HepG2 (cell line): Measurements from ENCODE around the gene GATM. TPM values are rescaled to one million over a fixed set of nuclear protein-coding genes. Genes with fewer than 3 reads are reported as not detected.

Experiments used
- ETS1 ChIP-seq: sonication (generic); formaldehyde crosslinking; IDR thresholded peaks from 2 replicates; pipeline ENCODE4 v1.4.0; 2020; ENCODE audit warnings: missing genetic modification reagents
- GABPA ChIP-seq, 2 experiments: IDR thresholded peaks; 2 replicates each; pipeline ENCODE4 v1.6.1; 2011 to 2016; ENCODE audit warnings: low read depth in 2 of 2, low read length in 1 of 2, missing biosample characterization in 1 of 2, missing genetic modification characterization in 1 of 2
- GABPB1 ChIP-seq: IDR thresholded peaks from 2 replicates; pipeline ENCODE4 v1.6.1; 2016; ENCODE audit warnings: mild to moderate bottlenecking, missing genetic modification reagents, moderate library complexity, missing compliant biosample characterization
- HNF1B ChIP-seq: sonication (generic); formaldehyde crosslinking; IDR thresholded peaks from 2 replicates; pipeline ENCODE4 v1.5.1; 2020; ENCODE audit warnings: mild to moderate bottlenecking, moderate library complexity, missing genetic modification reagents
- MED1 ChIP-seq: sonication (generic); formaldehyde crosslinking; IDR thresholded peaks from 2 replicates; pipeline ENCODE4 v1.4.0; 2020; ENCODE audit warnings: missing genetic modification reagents
- NCOR1 ChIP-seq: fragments of 200-600 bp; sonication (generic); IDR thresholded peaks from 2 replicates; pipeline ENCODE4 v1.7.0; 2017; ENCODE audit warnings: antibody characterized with exemption, low read length, borderline replicate concordance
- PHF8 ChIP-seq: sonication (generic); formaldehyde crosslinking; IDR thresholded peaks from 2 replicates; pipeline ENCODE4 v1.5.0; 2020; ENCODE audit warnings: missing genetic modification reagents
- POGZ ChIP-seq: sonication (generic); formaldehyde crosslinking; IDR thresholded peaks from 2 replicates; pipeline ENCODE4 v1.4.0; 2020; ENCODE audit warnings: mild to moderate bottlenecking, missing genetic modification reagents
- RNF2 ChIP-seq: fragments of 450-650 bp; conservative IDR thresholded peaks from 2 replicates; pipeline ENCODE4 v1.6.1; 2016; ENCODE audit warnings: low read depth
- SOX13 ChIP-seq, 3 experiments: fragments of 450-650 bp in 1 of 3; sonication (generic) in 1 of 3; formaldehyde crosslinking in 1 of 3; IDR thresholded peaks in 2 of 3; conservative IDR thresholded peaks in 1 of 3; 2 replicates each; pipeline versions ENCODE4 v1.5.0 to v1.6.1; 2016 to 2020; ENCODE audit warnings: antibody characterized with exemption in 1 of 3, mild to moderate bottlenecking in 1 of 3, missing compliant biosample characterization in 1 of 3, missing genetic modification reagents in 1 of 3, moderate library complexity in 1 of 3
- SP140L ChIP-seq: sonication (generic); formaldehyde crosslinking; IDR thresholded peaks from 2 replicates; pipeline ENCODE4 v1.4.0; 2020; ENCODE audit warnings: missing genetic modification reagents, borderline replicate concordance
- TRIM24 ChIP-seq: sonication (generic); formaldehyde crosslinking; IDR thresholded peaks from 2 replicates; pipeline ENCODE4 v1.8.0; 2022; ENCODE audit warnings: mild to moderate bottlenecking, missing genetic modification reagents
- ZBTB38 ChIP-seq: sonication (generic); formaldehyde crosslinking; IDR thresholded peaks from 2 replicates; pipeline ENCODE4 v1.5.1; 2020; ENCODE audit warnings: mild to moderate bottlenecking, missing genetic modification reagents
- ZMYM3 ChIP-seq: sonication (generic); formaldehyde crosslinking; IDR thresholded peaks from 2 replicates; pipeline ENCODE4 v1.5.1; 2020; ENCODE audit warnings: mild to moderate bottlenecking, missing genetic modification reagents
- ZNF12 ChIP-seq: sonication (generic); formaldehyde crosslinking; IDR thresholded peaks from 2 replicates; pipeline ENCODE4 v1.5.0; 2020; ENCODE audit warnings: missing genetic modification reagents
- ZNF329 ChIP-seq: sonication (generic); formaldehyde crosslinking; IDR thresholded peaks from 2 replicates; pipeline ENCODE4 v1.9.0; 2021; ENCODE audit warnings: low read depth, mild to moderate bottlenecking, missing genetic modification reagents
- ZNF337 ChIP-seq: sonication (generic); formaldehyde crosslinking; IDR thresholded peaks from 2 replicates; pipeline ENCODE4 v1.5.1; 2020; ENCODE audit warnings: missing genetic modification reagents, low read depth, mild to moderate bottlenecking, borderline replicate concordance
- ZNF616 ChIP-seq: sonication (generic); formaldehyde crosslinking; IDR thresholded peaks from 2 replicates; pipeline ENCODE4 v1.5.0; 2020; ENCODE audit warnings: low read depth, mild to moderate bottlenecking, missing genetic modification reagents
- ZNF674 ChIP-seq: sonication (generic); formaldehyde crosslinking; IDR thresholded peaks from 2 replicates; pipeline ENCODE4 v1.5.0; 2020; ENCODE audit warnings: low read depth, mild to moderate bottlenecking, missing genetic modification reagents
- ZSCAN30 ChIP-seq: sonication (generic); formaldehyde crosslinking; IDR thresholded peaks from 2 replicates; pipeline ENCODE4 v1.5.0; 2020; ENCODE audit warnings: mild to moderate bottlenecking, missing genetic modification reagents
- polyA plus RNA-seq, 8 experiments: library from polyadenylated mRNA; depleted of rRNA in 3 of 8; stranded (reverse) in 7 of 8; unstranded in 1 of 8; fragments of >200 nt; fragmentation: Illumina TruSeq in 4 of 8; extraction: Trizol in 4 of 8; gene quantifications; 2 replicates each; pipeline versions ENCODE4 v1.2.1 to v1.2.3, GENCODE V29; 2011 to 2016; ENCODE audit warnings: low read depth in 4 of 8, missing spikeins in 1 of 8, mixed read lengths in 1 of 8; ENCODE audit not compliant: insufficient read depth in 1 of 8
- total RNA-seq, 5 experiments: library from RNA; depleted of rRNA; stranded (reverse); fragments of >200 nt; fragmentation: Illumina TruSeq; extraction: Trizol; gene quantifications; 2 replicates each; pipeline ENCODE4 v1.2.3, GENCODE V29; 2016; ENCODE audit warnings: low read depth in 1 of 5
- TF ChIP-seq, protein P1 (sequence below): sonication (generic); formaldehyde crosslinking; IDR thresholded peaks from 2 replicates; pipeline ENCODE4 v1.4.0; 2020; ENCODE audit warnings: missing genetic modification reagents, borderline replicate concordance
- TF ChIP-seq, protein P2 (sequence below): sonication (generic); formaldehyde crosslinking; IDR thresholded peaks from 2 replicates; pipeline ENCODE4 v1.8.1; 2023; ENCODE audit warnings: mild to moderate bottlenecking, missing genetic modification reagents

The GATM gene
- total and polyA plus RNA-seq, 2 of the 13 experiments (the other 11 are each of a cell fraction or from before 2014, with no cell fraction given), result 2.1 to 16.8 TPM

- TF ChIP-seq HNF1B (no peak), PHF8 (CRISPR knock-in tag) (no peak), SP140L (CRISPR knock-in tag) (no peak), ZMYM3 (CRISPR knock-in tag) (peak; percentile 19; the same call in 1 of the 2 replicates), ZNF674 (CRISPR knock-in tag) (no peak), ZSCAN30 (CRISPR knock-in tag) (no peak), RNF2 (no peak), ZBTB38 (0 out of 2 replicates have a peak, but pooled peaks have one; percentile 25), GABPB1 (no peak), ZNF616 (CRISPR knock-in tag) (no peak), TRIM24 (CRISPR knock-in tag) (no peak), ETS1 (CRISPR knock-in tag) (no peak), MED1 (CRISPR knock-in tag) (peak; percentile 22; the same call in 1 of the 2 replicates), NCOR1 (no peak), ZNF337 (no peak), GABPA (IDR thresholded peaks at IDR 0.05; ENCODE audit: low read depth, low read length) (no peak), GABPA (CRISPR knock-in tag; IDR thresholded peaks at IDR 0.05; ENCODE audit: low read depth) (no peak), SOX13 (IDR thresholded peaks at IDR 0.05) (no peak), SOX13 (CRISPR knock-in tag; conservative IDR thresholded peaks at IDR 0.05 in 1 of 2, IDR thresholded peaks at IDR 0.05 in 1 of 2) (no peak), ZNF329 (CRISPR knock-in tag) (no peak), ZNF12 (no peak), POGZ (CRISPR knock-in tag) (no peak; the same call in 1 of the 2 replicates)
- TF ChIP-seq, protein P1, sequence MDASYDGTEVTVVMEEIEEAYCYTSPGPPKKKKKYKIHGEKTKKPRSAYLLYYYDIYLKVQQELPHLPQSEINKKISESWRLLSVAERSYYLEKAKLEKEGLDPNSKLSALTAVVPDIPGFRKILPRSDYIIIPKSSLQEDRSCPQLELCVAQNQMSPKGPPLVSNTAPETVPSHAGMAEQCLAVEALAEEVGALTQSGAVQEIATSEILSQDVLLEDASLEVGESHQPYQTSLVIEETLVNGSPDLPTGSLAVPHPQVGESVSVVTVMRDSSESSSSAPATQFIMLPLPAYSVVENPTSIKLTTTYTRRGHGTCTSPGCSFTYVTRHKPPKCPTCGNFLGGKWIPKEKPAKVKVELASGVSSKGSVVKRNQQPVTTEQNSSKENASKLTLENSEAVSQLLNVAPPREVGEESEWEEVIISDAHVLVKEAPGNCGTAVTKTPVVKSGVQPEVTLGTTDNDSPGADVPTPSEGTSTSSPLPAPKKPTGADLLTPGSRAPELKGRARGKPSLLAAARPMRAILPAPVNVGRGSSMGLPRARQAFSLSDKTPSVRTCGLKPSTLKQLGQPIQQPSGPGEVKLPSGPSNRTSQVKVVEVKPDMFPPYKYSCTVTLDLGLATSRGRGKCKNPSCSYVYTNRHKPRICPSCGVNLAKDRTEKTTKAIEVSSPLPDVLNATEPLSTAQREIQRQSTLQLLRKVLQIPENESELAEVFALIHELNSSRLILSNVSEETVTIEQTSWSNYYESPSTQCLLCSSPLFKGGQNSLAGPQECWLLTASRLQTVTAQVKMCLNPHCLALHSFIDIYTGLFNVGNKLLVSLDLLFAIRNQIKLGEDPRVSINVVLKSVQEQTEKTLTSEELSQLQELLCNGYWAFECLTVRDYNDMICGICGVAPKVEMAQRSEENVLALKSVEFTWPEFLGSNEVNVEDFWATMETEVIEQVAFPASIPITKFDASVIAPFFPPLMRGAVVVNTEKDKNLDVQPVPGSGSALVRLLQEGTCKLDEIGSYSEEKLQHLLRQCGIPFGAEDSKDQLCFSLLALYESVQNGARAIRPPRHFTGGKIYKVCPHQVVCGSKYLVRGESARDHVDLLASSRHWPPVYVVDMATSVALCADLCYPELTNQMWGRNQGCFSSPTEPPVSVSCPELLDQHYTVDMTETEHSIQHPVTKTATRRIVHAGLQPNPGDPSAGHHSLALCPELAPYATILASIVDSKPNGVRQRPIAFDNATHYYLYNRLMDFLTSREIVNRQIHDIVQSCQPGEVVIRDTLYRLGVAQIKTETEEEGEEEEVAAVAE (CRISPR knock-in tag), result no peak
- TF ChIP-seq, protein P2, sequence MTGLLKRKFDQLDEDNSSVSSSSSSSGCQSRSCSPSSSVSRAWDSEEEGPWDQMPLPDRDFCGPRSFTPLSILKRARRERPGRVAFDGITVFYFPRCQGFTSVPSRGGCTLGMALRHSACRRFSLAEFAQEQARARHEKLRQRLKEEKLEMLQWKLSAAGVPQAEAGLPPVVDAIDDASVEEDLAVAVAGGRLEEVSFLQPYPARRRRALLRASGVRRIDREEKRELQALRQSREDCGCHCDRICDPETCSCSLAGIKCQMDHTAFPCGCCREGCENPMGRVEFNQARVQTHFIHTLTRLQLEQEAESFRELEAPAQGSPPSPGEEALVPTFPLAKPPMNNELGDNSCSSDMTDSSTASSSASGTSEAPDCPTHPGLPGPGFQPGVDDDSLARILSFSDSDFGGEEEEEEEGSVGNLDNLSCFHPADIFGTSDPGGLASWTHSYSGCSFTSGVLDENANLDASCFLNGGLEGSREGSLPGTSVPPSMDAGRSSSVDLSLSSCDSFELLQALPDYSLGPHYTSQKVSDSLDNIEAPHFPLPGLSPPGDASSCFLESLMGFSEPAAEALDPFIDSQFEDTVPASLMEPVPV (CRISPR knock-in tag), result no peak
Observed at GRCh38 chr15:45386420-45386819, 8.1 kb upstream of the GATM start (continued).
